Ectodermal cell (in vitro differentiated cells): ENCODE data around the gene FAM200C.

Source experiments
- H3K27ac ChIP-seq: 2 replicates; pipeline ENCODE4 v1.7.0; 2013; ENCODE audit warnings: mild to moderate bottlenecking, low read depth, low read length; ENCODE audit not compliant: insufficient read depth, poor library complexity, severe bottlenecking
- H3K27me3 ChIP-seq: 2 replicates; pipeline ENCODE4 v1.7.0; 2013; ENCODE audit warnings: mild to moderate bottlenecking, low read length; ENCODE audit not compliant: insufficient read depth, control insufficient read depth, poor library complexity, severe bottlenecking
- H3K36me3 ChIP-seq: one replicate; pipeline ENCODE4 v1.7.0; 2013; ENCODE audit warnings: low read length; ENCODE audit not compliant: control insufficient read depth, insufficient read depth
- H3K4me1 ChIP-seq: one replicate; pipeline ENCODE4 v1.7.0; 2013; ENCODE audit warnings: low read length; ENCODE audit not compliant: control insufficient read depth, insufficient read depth
- H3K4me3 ChIP-seq: 2 replicates; pipeline ENCODE4 v1.7.0; 2013; ENCODE audit warnings: low read depth, low read length, control low read depth; ENCODE audit not compliant: insufficient read depth
- H3K9me3 ChIP-seq: 2 replicates; pipeline ENCODE4 v1.7.0; 2013; ENCODE audit warnings: mild to moderate bottlenecking, low read length, moderate library complexity; ENCODE audit not compliant: control insufficient read depth
- WGBS, 2 experiments: methylation state at CpG; one replicate each; pipeline ENCODE4 v1.1.7; 2013; ENCODE audit warnings: missing lambda C conversion rate in 2 of 2; 5-methylcytosine and 5-hydroxymethylcytosine counted together

Gene FAM200C

DNA sequence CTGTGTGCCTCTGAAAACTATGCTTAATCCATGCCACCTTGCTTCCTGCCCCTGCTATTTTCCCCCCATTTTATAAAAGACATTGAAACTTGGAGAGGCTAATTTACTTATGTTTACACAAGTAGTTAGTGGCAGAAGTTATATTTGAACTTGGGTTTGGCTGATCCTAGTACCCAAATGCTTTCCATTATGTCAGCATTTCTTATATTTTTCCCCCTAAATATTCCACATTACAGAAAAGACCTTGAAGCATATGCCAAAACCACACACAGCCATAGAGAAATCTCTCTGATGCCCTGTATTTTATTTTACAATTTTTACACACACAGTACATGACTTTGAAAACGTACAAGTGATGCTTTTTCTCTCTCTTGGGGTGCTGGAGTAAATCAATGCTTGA is 40.6 kb downstream of the FAM200C start:
- no peak overlapping the region for H3K27ac ChIP-seq
- H3K4me3 ChIP-seq = no peak overlapping the region
- no peaks in the 10 kb centered on the region for H3K9me3 ChIP-seq
- H3K4me1 ChIP-seq = peaks cover 15% of the 10 kb centered on the region
- WGBS, 2 experiments = 54 to 61% methylated on average over 1 of the region's 1 CpG
- no peaks in the 10 kb centered on the region for H3K36me3 ChIP-seq
- no peaks in the 10 kb centered on the region for H3K27me3 ChIP-seq

DNA sequence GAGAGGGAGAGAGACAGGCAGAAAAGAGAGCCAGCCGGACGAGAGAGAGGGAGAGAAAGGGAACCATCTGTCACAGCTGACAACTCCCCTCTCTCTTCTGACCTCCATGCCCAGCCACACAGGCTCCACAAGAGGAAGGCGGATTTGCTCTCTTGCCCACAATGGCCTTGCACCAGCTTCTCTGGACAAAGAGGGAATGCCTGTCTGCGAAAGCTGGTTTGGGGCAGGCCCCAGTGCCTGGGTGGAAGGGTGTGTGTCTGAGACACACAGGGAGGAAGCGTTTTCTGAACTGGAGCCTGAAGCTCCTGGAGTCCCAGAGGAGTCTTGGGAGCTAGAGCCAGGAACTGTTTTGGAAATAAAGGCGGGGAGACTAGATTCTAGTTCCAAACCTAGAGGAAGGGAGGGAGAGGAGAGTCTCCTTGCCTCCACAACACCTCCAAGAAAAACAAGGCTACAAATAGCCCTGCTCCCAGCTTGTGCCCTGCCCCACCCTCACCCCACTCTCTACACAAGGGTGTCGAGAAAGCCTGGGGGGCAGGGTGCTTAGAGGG is 41.9 kb downstream of the FAM200C start:
- WGBS, 2 experiments = 84 to 87% methylated on average over 7 of the region's 7 CpGs
- Histone ChIP-seq H3K4me3 (no peak overlapping the region), H3K27ac (no peak overlapping the region), H3K27me3 (no peaks in the 10 kb centered on the region), H3K9me3 (no peaks in the 10 kb centered on the region), H3K4me1 (peaks cover 8% of the 10 kb centered on the region), H3K36me3 (no peaks in the 10 kb centered on the region)

DNA sequence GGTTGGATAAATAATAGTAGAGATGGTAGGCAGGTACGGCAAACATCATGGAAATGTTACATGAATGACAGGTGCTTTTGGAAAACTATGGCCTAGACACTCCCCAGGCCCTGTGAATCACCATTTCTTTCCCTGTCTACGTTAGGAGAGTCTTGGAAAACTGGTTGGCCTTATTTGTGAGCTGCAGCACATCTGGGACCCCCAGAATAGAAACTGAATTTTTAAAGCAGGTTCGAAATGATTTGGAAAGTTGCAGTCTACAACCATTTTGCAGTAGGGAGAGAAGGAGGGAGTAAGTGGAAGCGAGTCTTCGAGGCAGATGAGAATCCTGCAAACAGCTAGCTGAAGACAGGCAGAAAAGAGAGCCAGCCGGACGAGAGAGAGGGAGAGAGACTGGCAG is 42.5 kb downstream of the FAM200C start:
- H3K4me3 ChIP-seq = no peak overlapping the region
- H3K9me3 ChIP-seq = no peaks in the 10 kb centered on the region
- no peak overlapping the region for H3K27ac ChIP-seq
- H3K36me3 ChIP-seq = no peaks in the 10 kb centered on the region
- no peaks in the 10 kb centered on the region for H3K27me3 ChIP-seq
- peaks cover 6% of the 10 kb centered on the region for H3K4me1 ChIP-seq
- 89 to 93% methylated on average over 7 of the region's 7 CpGs for WGBS, 2 experiments

DNA sequence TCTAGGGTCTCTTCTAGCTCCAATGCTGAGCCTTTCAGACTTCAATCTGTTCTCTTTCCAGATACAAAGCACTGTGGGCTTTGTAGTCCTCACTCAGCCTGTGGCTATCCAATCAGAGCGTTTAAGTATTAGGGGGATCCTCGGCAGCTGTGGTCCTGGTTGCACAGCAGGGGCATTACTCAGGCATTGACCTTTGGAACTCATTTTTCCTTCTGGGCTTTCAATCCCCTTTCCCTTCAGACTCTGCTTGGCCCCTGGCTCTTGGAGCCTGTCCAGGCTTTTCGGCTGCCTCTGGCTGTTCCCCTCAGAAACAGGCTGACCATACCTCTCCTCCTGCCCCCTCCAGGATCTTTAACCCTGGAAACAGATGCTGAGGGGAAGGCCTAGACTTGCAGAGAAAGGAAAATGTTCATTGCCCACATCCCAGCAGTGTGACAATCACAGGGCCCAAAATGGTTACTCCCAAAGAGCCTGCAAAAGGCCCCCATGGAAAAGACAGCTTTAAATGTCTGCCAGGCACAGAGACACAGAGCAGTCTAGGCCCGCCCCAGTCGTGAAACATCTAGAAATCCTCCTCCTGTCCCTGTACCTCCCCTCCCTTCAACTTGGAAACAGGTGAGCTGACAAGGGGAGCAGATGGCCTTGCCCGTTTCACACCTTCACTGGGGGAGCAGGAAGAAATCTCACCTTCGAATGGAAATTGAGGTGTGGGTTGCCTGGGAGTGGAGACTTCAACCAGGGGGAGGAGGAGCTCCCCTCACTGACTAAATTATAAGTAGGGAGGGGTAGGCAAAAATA is 43.1 kb downstream of the FAM200C start:
- whole genome bisulfite sequencing, 2 experiments = 81 to 84% methylated on average over 7 of the region's 7 CpGs
- no peaks in the 10 kb centered on the region for H3K9me3 ChIP-seq
- H3K27me3 ChIP-seq = no peaks in the 10 kb centered on the region
- no peaks in the 10 kb centered on the region for H3K36me3 ChIP-seq
- H3K27ac ChIP-seq = no peak overlapping the region
- H3K4me1 ChIP-seq = peaks cover 6% of the 10 kb centered on the region
- H3K4me3 ChIP-seq = no peak overlapping the region

DNA sequence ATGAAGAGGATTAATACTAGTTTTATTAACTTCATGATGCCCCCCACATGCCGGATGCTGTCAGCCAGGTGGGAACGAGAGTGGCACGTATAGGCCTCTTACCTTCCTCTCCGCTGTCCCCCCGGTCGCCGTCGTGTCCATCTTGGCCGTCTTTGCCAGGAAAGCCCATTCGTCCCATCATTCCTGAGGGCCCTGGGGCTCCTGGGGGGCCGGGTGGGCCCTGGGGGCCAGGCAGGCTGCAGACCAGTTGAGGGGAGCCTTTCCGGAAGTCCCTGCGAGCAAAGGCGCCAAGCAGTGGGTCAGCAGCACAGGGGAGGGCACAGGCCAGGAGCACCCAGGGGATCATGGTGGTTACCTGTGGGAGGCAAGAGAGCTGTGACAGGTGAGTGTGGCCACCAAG is 45.2 kb downstream of the FAM200C start:
- H3K4me1 ChIP-seq = peaks cover 6% of the 10 kb centered on the region
- H3K4me3 ChIP-seq = no peak overlapping the region
- no peaks in the 10 kb centered on the region for H3K36me3 ChIP-seq
- H3K27ac ChIP-seq = no peak overlapping the region
- no peaks in the 10 kb centered on the region for H3K9me3 ChIP-seq
- H3K27me3 ChIP-seq = no peaks in the 10 kb centered on the region
- WGBS, 2 experiments = 95% methylated on average over 14 of the region's 14 CpGs

DNA sequence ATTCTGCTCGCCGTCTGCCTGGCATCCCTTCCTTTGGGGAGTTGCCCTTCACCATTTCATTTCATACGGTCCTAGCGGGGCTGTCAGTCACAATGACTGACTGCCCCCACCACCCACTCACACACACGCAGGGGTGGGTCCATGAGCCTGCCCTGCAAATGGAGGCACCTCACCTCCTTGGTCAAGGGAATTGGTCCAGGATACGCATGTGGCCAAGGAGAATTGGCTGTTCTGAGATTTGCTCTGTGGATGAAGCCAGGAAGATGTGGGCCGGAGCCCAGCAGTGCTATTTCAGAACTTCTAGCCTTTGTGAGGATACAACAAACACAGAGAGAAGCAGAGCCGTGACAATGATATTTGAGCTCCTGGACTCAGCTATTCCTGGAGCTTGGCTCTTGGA is 46.5 kb downstream of the FAM200C start:
- WGBS, 2 experiments = 88 to 89% methylated on average over 8 of the region's 8 CpGs
- no peaks in the 10 kb centered on the region for H3K9me3 ChIP-seq
- no peaks in the 10 kb centered on the region for H3K27me3 ChIP-seq
- H3K4me3 ChIP-seq = no peak overlapping the region
- peaks cover 6% of the 10 kb centered on the region for H3K4me1 ChIP-seq
- H3K27ac ChIP-seq = no peak overlapping the region
- no peaks in the 10 kb centered on the region for H3K36me3 ChIP-seq

DNA sequence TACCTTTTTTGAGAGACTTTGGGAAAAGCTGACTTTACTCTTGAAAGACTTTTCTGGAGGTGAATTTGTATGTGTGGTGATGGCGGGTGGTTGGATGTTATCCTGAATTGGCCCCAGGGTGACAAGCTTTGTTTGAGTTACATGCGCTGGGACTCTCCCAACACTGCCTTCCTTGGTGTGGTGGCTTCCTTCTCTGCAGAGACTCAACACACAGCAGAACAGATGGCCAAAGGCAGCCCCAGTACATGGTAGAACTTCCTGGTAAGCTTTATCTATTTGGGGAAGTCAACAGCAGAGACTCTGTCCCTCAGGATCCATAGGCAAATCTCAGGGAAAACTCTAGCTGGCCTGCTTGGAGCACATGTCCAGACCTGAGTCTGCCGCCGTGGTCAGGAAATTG is 47.5 kb downstream of the FAM200C start:
- H3K27me3 ChIP-seq = no peaks in the 10 kb centered on the region
- no peak overlapping the region for H3K27ac ChIP-seq
- H3K9me3 ChIP-seq = no peaks in the 10 kb centered on the region
- no peaks in the 10 kb centered on the region for H3K4me1 ChIP-seq
- no peaks in the 10 kb centered on the region for H3K36me3 ChIP-seq
- 95 to 97% methylated on average over 4 of the region's 4 CpGs for WGBS, 2 experiments
- H3K4me3 ChIP-seq = no peak overlapping the region

DNA sequence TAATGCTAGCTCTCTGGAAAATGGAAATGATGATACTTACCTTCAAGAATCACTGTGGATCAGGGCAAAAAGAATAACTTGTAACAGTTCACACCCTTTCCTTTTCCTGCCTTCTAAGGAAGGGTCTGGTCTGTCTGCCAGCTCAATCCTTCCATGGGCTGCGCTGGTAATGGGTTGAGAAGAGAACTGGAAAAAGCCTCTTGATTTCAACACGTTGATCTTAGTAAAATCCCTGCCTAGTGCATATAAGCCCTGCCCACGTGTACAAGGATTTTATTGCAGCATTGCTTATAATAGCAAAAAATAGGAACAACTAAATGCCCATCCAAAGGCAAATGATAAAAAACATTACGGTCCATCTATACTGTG is 49.9 kb downstream of the FAM200C start:
- no peaks in the 10 kb centered on the region for H3K36me3 ChIP-seq
- no peaks in the 10 kb centered on the region for H3K27me3 ChIP-seq
- WGBS, 2 experiments = 92% methylated on average over 3 to 4 of the region's 4 CpGs
- no peaks in the 10 kb centered on the region for H3K4me1 ChIP-seq
- no peak overlapping the region for H3K4me3 ChIP-seq
- H3K9me3 ChIP-seq = no peaks in the 10 kb centered on the region
- no peak overlapping the region for H3K27ac ChIP-seq

DNA sequence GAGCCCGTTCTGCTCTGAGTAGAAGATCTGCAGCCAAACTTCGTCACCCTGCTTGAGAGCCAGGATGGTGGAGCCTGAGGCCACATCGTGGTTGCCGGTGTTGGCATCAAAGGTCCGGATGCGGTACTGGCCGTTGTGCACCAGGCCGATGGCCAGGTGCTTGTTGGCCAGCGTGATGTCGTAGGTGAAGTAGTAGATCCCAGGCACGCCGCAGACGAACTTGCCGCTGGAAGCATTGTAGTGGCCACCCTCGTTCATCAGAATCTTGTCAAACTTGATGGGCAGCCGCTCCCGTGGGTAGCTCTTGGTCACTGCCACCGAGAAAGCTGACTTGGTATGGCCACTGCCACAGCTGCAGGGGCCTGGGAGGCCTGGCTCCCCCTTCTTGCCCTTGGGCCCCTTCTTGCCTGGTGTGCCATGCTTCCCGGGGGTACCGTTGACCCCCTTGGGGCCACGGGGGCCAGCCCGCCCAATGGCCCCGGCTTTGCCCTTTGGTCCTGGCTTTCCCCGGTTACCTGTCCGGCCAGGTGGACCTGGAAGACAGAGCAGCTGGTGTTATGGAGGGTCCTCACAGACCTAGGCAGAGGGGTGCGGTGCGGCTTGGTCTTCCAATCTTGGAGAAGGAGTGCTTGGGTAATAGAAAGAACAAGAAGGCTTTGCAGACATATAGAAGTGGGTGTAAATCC is 50.5 kb downstream of the FAM200C start:
- Histone ChIP-seq H3K4me1 (no peaks in the 10 kb centered on the region), H3K27ac (no peak overlapping the region), H3K36me3 (no peaks in the 10 kb centered on the region), H3K9me3 (no peaks in the 10 kb centered on the region), H3K4me3 (no peak overlapping the region), H3K27me3 (no peaks in the 10 kb centered on the region)
- 95 to 96% methylated on average over 27 of the region's 27 CpGs for WGBS, 2 experiments

DNA sequence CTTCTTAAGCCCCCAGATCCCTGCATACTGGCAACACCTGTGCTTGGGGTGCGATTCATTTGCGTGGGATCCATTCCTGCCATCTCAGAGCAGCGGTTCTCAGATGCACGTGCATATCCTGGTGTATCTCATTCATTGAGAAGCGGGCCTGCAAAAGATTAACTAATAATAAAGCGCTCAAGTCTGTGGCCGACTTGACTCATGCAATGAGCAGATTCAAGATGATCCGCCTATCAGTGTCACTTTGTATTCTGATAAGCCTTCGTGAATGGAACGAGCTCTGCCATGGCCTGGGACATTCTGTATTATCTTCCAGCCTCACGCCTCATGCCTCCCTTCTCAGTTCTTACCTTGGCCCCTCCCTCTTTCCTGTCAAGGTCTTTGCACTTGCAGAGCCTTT is 51.8 kb downstream of the FAM200C start:
- H3K4me1 ChIP-seq = no peaks in the 10 kb centered on the region
- H3K27me3 ChIP-seq = no peaks in the 10 kb centered on the region
- no peak overlapping the region for H3K4me3 ChIP-seq
- 89 to 91% methylated on average over 11 of the region's 11 CpGs for WGBS, 2 experiments
- H3K36me3 ChIP-seq = no peaks in the 10 kb centered on the region
- no peak overlapping the region for H3K27ac ChIP-seq
- H3K9me3 ChIP-seq = no peaks in the 10 kb centered on the region
